B cell (primary cell): ENCODE results near the gene BICDL1.

Experiments
- CTCF ChIP-seq: fragments of 200-600 bp; IDR thresholded peaks from one replicate; pipeline ENCODE4 v1.8.0; 2022; ENCODE audit warnings: antibody characterized with exemption, mild to moderate bottlenecking
- EZH2 ChIP-seq: IDR thresholded peaks from 2 replicates; pipeline ENCODE4 v1.6.1; 2012; ENCODE audit warnings: borderline replicate concordance, low read depth, mild to moderate bottlenecking, moderate library complexity, low read length; ENCODE audit not compliant: insufficient read depth, poor library complexity, severe bottlenecking

DNA sequence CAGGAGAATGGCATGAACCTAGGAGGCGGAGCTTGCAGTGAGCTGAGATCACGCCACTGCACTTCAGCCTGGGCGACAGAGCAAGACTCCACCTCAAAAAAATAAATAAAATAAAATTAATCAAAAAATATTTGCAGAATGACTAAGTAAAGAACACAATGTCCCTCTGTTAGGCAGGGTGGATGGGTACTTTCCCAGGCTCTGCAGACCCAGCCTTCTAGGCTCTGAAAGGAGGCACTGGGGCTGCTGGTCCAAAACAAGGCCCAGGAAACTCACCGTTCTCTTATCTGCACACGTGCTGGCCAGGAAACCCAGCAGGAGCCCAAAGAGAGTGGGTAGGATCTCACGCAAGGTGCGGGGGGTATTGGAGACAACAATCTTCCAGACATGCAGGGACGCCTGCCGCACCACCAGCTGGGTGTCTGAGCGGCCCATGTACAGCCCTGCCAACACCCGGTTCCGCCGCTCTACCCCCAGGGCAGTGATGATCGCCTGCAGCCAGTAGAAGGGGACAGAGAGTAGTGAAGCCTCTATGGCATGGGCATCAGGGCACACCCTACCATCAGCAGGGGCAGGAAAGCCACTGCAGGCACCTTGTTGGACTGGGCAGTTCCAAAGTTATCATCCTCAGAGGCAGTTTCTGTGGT is 153.3 kb downstream of the BICDL1 start:
- no peak for TF ChIP-seq CTCF
- TF ChIP-seq EZH2 = no peak
